Motor neuron (in vitro differentiated cells): ENCODE data around the gene BCL2L11. TPM values are rescaled to one million over a fixed set of nuclear protein-coding genes. Genes with fewer than 3 reads are reported as not detected.

Experiments
- ATAC-seq, 8 experiments: fragments of 200-7000 bp; cut with Tn5 transposase; replicated peaks in 6 of 8; 2 replicates each; pipeline ENCODE4 v1.8.0; 2021; ENCODE audit warnings: mild to moderate bottlenecking in 8 of 8, moderate library complexity in 8 of 8
- H3K27ac ChIP-seq, 2 donors: fragments of 250-450 bp; sonication (Bioruptor Pico); 2 replicates each; pipeline ENCODE4 v1.9.0; 2021; ENCODE audit warnings: antibody characterized with exemption in 2 of 2, mild to moderate bottlenecking in 2 of 2, moderate library complexity in 1 of 2
- H3K4me1 ChIP-seq, 2 donors: fragments of 250-450 bp; sonication (Bioruptor Pico); replicated peaks in 1 of 2; 2 replicates each; pipeline ENCODE4 v1.6.1; 2021; ENCODE audit warnings: antibody characterized with exemption in 2 of 2, mild to moderate bottlenecking in 2 of 2, moderate library complexity in 1 of 2
- H3K4me3 ChIP-seq, 5 donors: fragments of 250-450 bp; sonication (Bioruptor Pico); 2 replicates each; pipeline ENCODE4 v1.9.0; 2021; ENCODE audit warnings: antibody characterized with exemption in 5 of 5, mild to moderate bottlenecking in 5 of 5, moderate library complexity in 4 of 5
- WGBS, 10 experiments: fragments of 450-650 bp; shearing (Covaris generic); methylation state at CpG; one replicate each; pipeline ENCODE4 v1.0.0; 2022; 5-methylcytosine and 5-hydroxymethylcytosine counted together
- in situ Hi-C, 9 experiments: fragments of 400-800 bp; cut with MboI; loops; one replicate each; pipeline ENCODE4 v1.15.0; 2021; ENCODE audit warnings: low sequenced_read_pairs in 9 of 9, low pct_unique_long_range_greater_than_20kb in 2 of 9; ENCODE audit not compliant: unreplicated experiment in 9 of 9
- total RNA-seq, 8 experiments: library from RNA; unstranded; fragments of 300-600 nt; gene quantifications; 2 replicates each; pipeline versions ENCODE4 v1.2.3 to v1.2.4, GENCODE V29; 2022

The BCL2L11 gene
- total RNA-seq, 8 experiments from 2014 or later, result 2.4 to 13.1 (median 7.3) TPM

GRCh38 chr2:111105926-111106325 lies 14.8 kb upstream of the BCL2L11 start:
- in situ Hi-C loops, result loop anchor here in 3 of 9 experiments (25.0 kb wide), 1 partner anchor 606 kb away; no protein-coding TSS in a partner anchor

GRCh38 chr2:111106706-111107105 lies 14.0 kb upstream of the BCL2L11 start:
- in situ Hi-C loops, result loop anchor here in 3 of 9 experiments (25.0 kb wide), 1 partner anchor 606 kb away; no protein-coding TSS in a partner anchor

More at GRCh38 chr2:111105926-111106325, 14.8 kb upstream of the BCL2L11 start:
- no peak overlapping the region for H3K27ac ChIP-seq
- H3K4me3 ChIP-seq, result no peak overlapping the region
- no peak for ATAC-seq
- WGBS, 10 experiments, result 3 to 100% (median 73%) methylated on average over 1 to 2 of the region's 2 CpGs
- H3K4me1 ChIP-seq, result no peaks in the 10 kb centered on the region

GRCh38 chr2:111108745-111109271 lies 11.9 kb upstream of the BCL2L11 start:
- ATAC-seq, result no peak
- Histone ChIP-seq H3K4me3 (no peak overlapping the region), H3K4me1 (no peaks in the 10 kb centered on the region), H3K27ac (no peak overlapping the region)
- WGBS, 10 experiments, result 40 to 100% (median 90%) methylated on average over 1 to 2 of the region's 2 CpGs; no CpG with 5 or more reads in 3 of the 10 experiments
- in situ Hi-C loops, result loop anchor here in 3 of 9 experiments (25.0 kb wide), 1 partner anchor 603 kb away; no protein-coding TSS in a partner anchor

More at GRCh38 chr2:111106706-111107105, 14.0 kb upstream of the BCL2L11 start:
- no peak for ATAC-seq
- WGBS, 10 experiments, result 70 to 94% (median 89%) methylated on average over 1 to 4 of the region's 5 CpGs; no CpG with 5 or more reads in 2 of the 10 experiments
- Histone ChIP-seq H3K27ac (no peak overlapping the region), H3K4me3 (no peak overlapping the region), H3K4me1 (no peaks in the 10 kb centered on the region)

- in situ Hi-C loops, result loop anchor here in 3 of 9 experiments (10.0 to 25.0 kb wide), 2 partner anchors 296 to 601 kb away; no protein-coding TSS in a partner anchor
- H3K4me1 ChIP-seq, result no peaks in the 10 kb centered on the region
- 0 to 87% (median 72%) methylated on average over 1 to 4 of the region's 4 CpGs; no CpG with 5 or more reads in 4 of the 10 experiments for WGBS, 10 experiments
Measured at GRCh38 chr2:111111101-111111755, 9.5 kb upstream of the BCL2L11 start.

GRCh38 chr2:111113838-111114237 lies 6.9 kb upstream of the BCL2L11 start:
- no peak for ATAC-seq
- in situ Hi-C loops, result loop anchor here in 3 of 9 experiments (10.0 to 25.0 kb wide), 2 partner anchors 299 to 598 kb away; no protein-coding TSS in a partner anchor
- 0 to 100% (median 63%) methylated on average over 1 of the region's 1 CpG; no CpG with 5 or more reads in 5 of the 10 experiments for WGBS, 10 experiments

More at GRCh38 chr2:111111101-111111755, 9.5 kb upstream of the BCL2L11 start:
- H3K27ac ChIP-seq, result no peak overlapping the region
- no peak overlapping the region for H3K4me3 ChIP-seq
- no peak for ATAC-seq

GRCh38 chr2:111116011-111116746 lies 4.5 kb upstream of the BCL2L11 start:
- H3K4me3 ChIP-seq, result no peak overlapping the region
- no peak overlapping the region for H3K27ac ChIP-seq
- peaks cover 0 to 14% of the 10 kb centered on the region in 2 donors for H3K4me1 ChIP-seq
- no peak for ATAC-seq
- WGBS, 10 experiments, result 23 to 86% (median 64%) methylated on average over 2 to 7 of the region's 7 CpGs
- in situ Hi-C loops, result loop anchor here in 3 of 9 experiments (10.0 to 25.0 kb wide), 2 partner anchors 301 to 596 kb away; no protein-coding TSS in a partner anchor

More at GRCh38 chr2:111113838-111114237, 6.9 kb upstream of the BCL2L11 start:
- H3K27ac ChIP-seq, result no peak overlapping the region
- H3K4me3 ChIP-seq, result no peak overlapping the region
- H3K4me1 ChIP-seq, result peaks cover 0 to 14% of the 10 kb centered on the region in 2 donors

- WGBS, 10 experiments, result 3 to 32% (median 15%) methylated on average over 5 to 15 of the region's 30 CpGs; no CpG with 5 or more reads in 2 of the 10 experiments
- H3K4me3 ChIP-seq, result peak overlapping the region; percentile 13 to 28 (median 23)
- peak; percentile 20 to 43 (median 32) for ATAC-seq
- in situ Hi-C loops, result loop anchor here in 3 of 9 experiments (10.0 to 25.0 kb wide), 2 partner anchors 302 to 595 kb away; no protein-coding TSS in a partner anchor
- H3K27ac ChIP-seq, result no peak overlapping the region
- peaks cover 0 to 14% of the 10 kb centered on the region in 2 donors for H3K4me1 ChIP-seq
Measured at GRCh38 chr2:111116843-111117597, 3.7 kb upstream of the BCL2L11 start.

GRCh38 chr2:111117598-111118480 lies 2.9 kb upstream of the BCL2L11 start:
- in situ Hi-C loops, result loop anchor here in 3 of 9 experiments (10.0 to 25.0 kb wide), 2 partner anchors 303 to 594 kb away; no protein-coding TSS in a partner anchor

GRCh38 chr2:111118481-111118980 lies 2.2 kb upstream of the BCL2L11 start:
- H3K4me1 ChIP-seq, result peaks cover 0 to 14% of the 10 kb centered on the region in 2 donors
- no peak for ATAC-seq
- H3K4me3 ChIP-seq, result peak overlapping the region in 2 of 5 donors; percentile 25 to 86
- H3K27ac ChIP-seq, result no peak overlapping the region
- in situ Hi-C loops, result loop anchor here in 3 of 9 experiments (10.0 to 25.0 kb wide), 2 partner anchors 304 to 594 kb away; no protein-coding TSS in a partner anchor
- 4 to 94% (median 18%) methylated on average over 2 to 14 of the region's 33 CpGs; no CpG with 5 or more reads in 2 of the 10 experiments for WGBS, 10 experiments

More at GRCh38 chr2:111117598-111118480, 2.9 kb upstream of the BCL2L11 start:
- peaks cover 0 to 14% of the 10 kb centered on the region in 2 donors for H3K4me1 ChIP-seq
- H3K4me3 ChIP-seq, result peak overlapping the region; percentile 3 to 28 (median 23)
- WGBS, 10 experiments, result 0 to 75% (median 11%) methylated on average over 1 to 22 of the region's 64 CpGs; no CpG with 5 or more reads in 1 of the 10 experiments
- H3K27ac ChIP-seq, result no peak overlapping the region
- ATAC-seq, result no peak

GRCh38 chr2:111118981-111119821 lies 1.5 kb upstream of the BCL2L11 start:
- no peak overlapping the region for H3K27ac ChIP-seq
- peak overlapping the region in 3 of 5 donors; percentile 57 to 86 (median 64) for H3K4me3 ChIP-seq
- no peak for ATAC-seq
- peaks cover 2 to 17% of the 10 kb centered on the region in 2 donors for H3K4me1 ChIP-seq
- in situ Hi-C loops, result loop anchor here in 3 of 9 experiments (10.0 to 25.0 kb wide), 2 partner anchors 304 to 593 kb away; no protein-coding TSS in a partner anchor
- WGBS, 10 experiments, result 6 to 49% (median 27%) methylated on average over 1 to 26 of the region's 76 CpGs; no CpG with 5 or more reads in 2 of the 10 experiments
